ENCODE data around the gene PHF23. TPM values are rescaled to one million over a fixed set of nuclear protein-coding genes. Genes with fewer than 3 reads are reported as not detected.

PHF23 gene
- total RNA-seq, result 10 to 100 TPM; 42.6 to 47.6 (median 43.0) TPM

GRCh38 chr17:7239091-7240027 is at the start of gene PHF23:
PHF23 (minus strand) TSS chr17:7239457; CDS start chr17:7239279, 178 bp downstream.
- Mint-ChIP-seq H3K27me3 (ENCODE audit: low read depth) (no peaks in the 10 kb centered on the region), H3K36me3 (ENCODE audit: insufficient read depth) (peaks cover 26% of the 10 kb centered on the region), H3K4me1 (ENCODE audit: low read depth) (peaks cover 59% of the 10 kb centered on the region), H3K4me3 (peak within 1 kb of the TSS; percentile 98), H3K9me3 (no peaks in the 10 kb centered on the region)
- DNase-seq (peak; percentile 97), ATAC-seq (peak; percentile 63 to 70)

GRCh38 chr17:7285679-7286078 is 46.4 kb upstream of the PHF23 start:
- DNase-seq (no peak), ATAC-seq (no peak)
- no peaks in the 10 kb centered on the region for H3K9me3 Mint-ChIP-seq
- H3K36me3 Mint-ChIP-seq (ENCODE audit: insufficient read depth), result no peaks in the 10 kb centered on the region
- H3K27me3 Mint-ChIP-seq (ENCODE audit: low read depth), result peaks cover 38% of the 10 kb centered on the region
- H3K4me1 Mint-ChIP-seq (ENCODE audit: low read depth), result peaks cover 14% of the 10 kb centered on the region
- no peak overlapping the region for H3K4me3 Mint-ChIP-seq

DNA sequence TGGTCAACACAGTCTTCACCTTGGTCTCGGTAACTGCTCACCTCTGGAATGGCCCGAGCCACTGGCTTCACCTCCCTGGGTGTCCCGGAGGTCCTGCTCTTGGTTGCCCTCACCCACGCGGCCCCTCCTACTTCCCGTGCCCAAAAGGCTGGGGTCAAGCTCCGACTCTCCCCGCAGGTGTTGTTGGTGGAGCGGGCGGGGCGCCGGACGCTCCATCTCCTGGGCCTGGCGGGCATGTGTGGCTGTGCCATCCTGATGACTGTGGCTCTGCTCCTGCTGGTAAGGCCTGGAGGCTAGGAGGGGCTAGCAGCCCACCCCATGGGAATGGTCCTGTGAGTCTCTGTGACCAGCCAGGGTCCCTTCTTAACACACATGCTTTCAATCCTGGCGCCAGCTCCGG is 45.7 kb upstream of the PHF23 start:
- Mint-ChIP-seq H3K27me3 (ENCODE audit: low read depth) (peaks cover 36% of the 10 kb centered on the region), H3K9me3 (no peaks in the 10 kb centered on the region), H3K4me1 (ENCODE audit: low read depth) (peaks cover 15% of the 10 kb centered on the region), H3K36me3 (ENCODE audit: insufficient read depth) (no peaks in the 10 kb centered on the region), H3K4me3 (no peak overlapping the region)
- no peak for ATAC-seq
- no peak for DNase-seq

GRCh38 chr17:7283471-7284216 is 44.4 kb upstream of the PHF23 start:
- H3K4me3 Mint-ChIP-seq, result no peak overlapping the region
- no peaks in the 10 kb centered on the region for H3K9me3 Mint-ChIP-seq
- H3K36me3 Mint-ChIP-seq (ENCODE audit: insufficient read depth), result no peaks in the 10 kb centered on the region
- peaks cover 15% of the 10 kb centered on the region for H3K4me1 Mint-ChIP-seq (ENCODE audit: low read depth)
- no peak for ATAC-seq
- no peak for DNase-seq
- H3K27me3 Mint-ChIP-seq (ENCODE audit: low read depth), result peaks cover 36% of the 10 kb centered on the region

DNA sequence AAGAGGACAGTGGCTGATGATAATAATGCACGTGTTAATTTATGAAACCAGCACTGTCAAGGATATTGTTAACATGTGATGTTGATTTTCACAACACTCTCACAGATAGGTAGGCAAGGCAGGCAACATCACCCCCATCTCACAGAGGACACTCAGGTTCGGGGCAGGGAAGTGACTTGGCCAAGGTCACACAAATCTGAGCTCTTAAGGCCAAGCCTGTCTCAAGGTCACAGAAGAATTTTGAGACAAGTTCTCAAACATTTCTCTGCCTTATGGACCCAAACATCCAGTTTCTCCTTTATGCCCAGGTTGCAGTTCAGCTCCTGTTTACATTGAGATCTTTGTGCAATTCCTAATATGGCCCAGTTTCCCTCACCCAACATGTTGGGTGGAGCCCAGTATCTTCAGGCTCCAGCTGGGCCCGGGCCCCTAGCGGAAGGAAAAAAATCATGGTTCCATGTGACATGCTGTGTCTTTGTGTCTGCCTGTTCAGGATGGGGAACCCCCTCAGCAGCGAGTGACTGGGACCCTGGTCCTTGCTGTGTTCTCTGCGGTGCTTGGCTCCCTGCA is 43.6 kb upstream of the PHF23 start:
- no peak overlapping the region for H3K4me3 Mint-ChIP-seq
- ATAC-seq (no peak), DNase-seq (no peak)
- H3K4me1 Mint-ChIP-seq (ENCODE audit: low read depth), result peaks cover 15% of the 10 kb centered on the region
- no peaks in the 10 kb centered on the region for H3K36me3 Mint-ChIP-seq (ENCODE audit: insufficient read depth)
- H3K9me3 Mint-ChIP-seq, result no peaks in the 10 kb centered on the region
- H3K27me3 Mint-ChIP-seq (ENCODE audit: low read depth), result peaks cover 34% of the 10 kb centered on the region

GRCh38 chr17:7281953-7282751 is 42.9 kb upstream of the PHF23 start:
- H3K27me3 Mint-ChIP-seq (ENCODE audit: low read depth), result peaks cover 34% of the 10 kb centered on the region
- ATAC-seq (no peak), DNase-seq (no peak)
- peak overlapping the region; percentile 78 for H3K4me3 Mint-ChIP-seq
- no peaks in the 10 kb centered on the region for H3K36me3 Mint-ChIP-seq (ENCODE audit: insufficient read depth)
- H3K4me1 Mint-ChIP-seq (ENCODE audit: low read depth), result peaks cover 15% of the 10 kb centered on the region
- no peaks in the 10 kb centered on the region for H3K9me3 Mint-ChIP-seq

- peak; percentile 80 to 87 for ATAC-seq
- peaks cover 15% of the 10 kb centered on the region for H3K4me1 Mint-ChIP-seq (ENCODE audit: low read depth)
- H3K36me3 Mint-ChIP-seq (ENCODE audit: insufficient read depth), result no peaks in the 10 kb centered on the region
- no peaks in the 10 kb centered on the region for H3K9me3 Mint-ChIP-seq
- peak within 1 kb of the TSS; percentile 78 for H3K4me3 Mint-ChIP-seq
- peaks cover 30% of the 10 kb centered on the region for H3K27me3 Mint-ChIP-seq (ENCODE audit: low read depth)
- peak; percentile 85 for DNase-seq
Measured at GRCh38 chr17:7281074-7281952, 42.1 kb upstream of the PHF23 start, which contains the start of gene SLC2A4. SLC2A4 (plus strand) TSS chr17:7281718; CDS start chr17:7281935, 217 bp downstream.

DNA sequence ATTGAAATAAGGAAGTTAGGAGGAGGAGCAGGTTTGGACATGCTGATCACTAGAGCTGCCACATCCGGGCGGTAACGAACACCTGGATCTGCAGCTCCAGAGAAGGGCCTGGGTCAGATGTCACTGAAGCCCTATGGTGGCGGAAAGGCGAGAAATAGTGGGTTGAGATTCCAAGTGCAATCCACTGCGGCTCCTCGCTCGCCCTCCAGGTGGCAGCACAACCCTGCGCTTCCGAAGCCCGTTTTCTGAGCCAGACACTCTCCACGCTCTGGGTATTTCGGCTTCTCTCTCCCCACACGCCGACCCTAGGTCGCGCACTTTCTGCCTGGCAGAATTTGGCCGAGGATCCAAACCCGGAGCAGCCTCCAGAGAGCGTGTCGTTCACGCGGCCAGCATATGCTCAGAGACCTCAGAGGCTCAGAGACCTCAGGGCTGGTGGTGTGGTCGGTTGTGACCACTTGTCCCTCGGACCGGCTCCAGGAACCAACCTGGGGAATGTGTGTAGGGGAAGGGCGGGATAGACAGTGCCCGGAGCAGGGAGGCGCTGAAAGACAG is 41.3 kb upstream of the PHF23 start:
- Mint-ChIP-seq H3K4me3 (peak overlapping the region; percentile 78), H3K9me3 (no peaks in the 10 kb centered on the region), H3K27me3 (ENCODE audit: low read depth) (peaks cover 28% of the 10 kb centered on the region), H3K4me1 (ENCODE audit: low read depth) (peaks cover 15% of the 10 kb centered on the region), H3K36me3 (ENCODE audit: insufficient read depth) (no peaks in the 10 kb centered on the region)
- ATAC-seq, result peak; percentile 78 to 79
- peak; percentile 85 for DNase-seq

GRCh38 chr17:7279448-7279847 is 40.2 kb upstream of the PHF23 start:
- Mint-ChIP-seq H3K36me3 (ENCODE audit: insufficient read depth) (no peaks in the 10 kb centered on the region), H3K9me3 (no peaks in the 10 kb centered on the region), H3K4me3 (no peak overlapping the region), H3K4me1 (ENCODE audit: low read depth) (peaks cover 15% of the 10 kb centered on the region), H3K27me3 (ENCODE audit: low read depth) (peaks cover 20% of the 10 kb centered on the region)
- no peak for ATAC-seq
- DNase-seq, result no peak

GRCh38 chr17:7266784-7267183 is 27.5 kb upstream of the PHF23 start:
- no peak overlapping the region for H3K4me3 Mint-ChIP-seq
- H3K4me1 Mint-ChIP-seq (ENCODE audit: low read depth), result peaks cover 20% of the 10 kb centered on the region
- DNase-seq (no peak), ATAC-seq (no peak)
- no peaks in the 10 kb centered on the region for H3K9me3 Mint-ChIP-seq
- no peaks in the 10 kb centered on the region for H3K36me3 Mint-ChIP-seq (ENCODE audit: insufficient read depth)
- H3K27me3 Mint-ChIP-seq (ENCODE audit: low read depth), result peaks cover 25% of the 10 kb centered on the region

- ATAC-seq (no peak), DNase-seq (no peak)
- peaks cover 25% of the 10 kb centered on the region for H3K27me3 Mint-ChIP-seq (ENCODE audit: low read depth)
- peaks cover 26% of the 10 kb centered on the region for H3K4me1 Mint-ChIP-seq (ENCODE audit: low read depth)
- H3K4me3 Mint-ChIP-seq, result peak overlapping the region; percentile 22
- H3K36me3 Mint-ChIP-seq (ENCODE audit: insufficient read depth), result no peaks in the 10 kb centered on the region
- no peaks in the 10 kb centered on the region for H3K9me3 Mint-ChIP-seq
Measured at GRCh38 chr17:7263801-7264078, 24.5 kb upstream of the PHF23 start.

- H3K4me1 Mint-ChIP-seq (ENCODE audit: low read depth), result peaks cover 26% of the 10 kb centered on the region
- H3K27me3 Mint-ChIP-seq (ENCODE audit: low read depth), result peaks cover 25% of the 10 kb centered on the region
- H3K4me3 Mint-ChIP-seq, result peak overlapping the region; percentile 57
- peak; percentile 9 to 18 for ATAC-seq
- no peaks in the 10 kb centered on the region for H3K36me3 Mint-ChIP-seq (ENCODE audit: insufficient read depth)
- H3K9me3 Mint-ChIP-seq, result no peaks in the 10 kb centered on the region
- no peak for DNase-seq
Measured at GRCh38 chr17:7262935-7263800, 23.9 kb upstream of the PHF23 start.
